ENCODE results near the gene KIN. TPM values are rescaled to one million over a fixed set of nuclear protein-coding genes. Genes with fewer than 3 reads are reported as not detected.

Gene KIN
- total and polyA plus RNA-seq, 2 of the 4 experiments (the other 2 are of a cell fraction) = 3.0 to 6.4 TPM

DNA sequence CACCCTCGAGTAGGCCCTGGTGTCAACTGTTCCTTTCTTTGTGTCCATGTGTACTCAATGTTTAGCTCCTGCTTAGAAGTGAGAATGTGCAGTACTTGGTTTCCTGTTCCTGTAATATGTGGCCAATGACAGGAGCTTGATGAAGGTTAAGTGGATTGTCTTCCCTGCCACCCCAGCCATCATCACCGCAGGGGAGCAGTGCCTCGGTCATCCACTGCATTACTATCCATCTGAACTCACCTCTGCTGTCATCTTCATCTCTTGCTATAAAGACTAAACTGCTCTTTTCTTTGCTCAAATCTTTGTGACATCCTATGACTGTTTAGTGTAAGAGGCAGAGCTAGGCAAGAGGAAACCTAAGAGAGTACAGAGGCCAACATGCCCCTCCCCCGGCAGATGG is 69.1 kb downstream of the KIN start:
- in situ Hi-C loops (cut with MboI; ENCODE audit: low sequenced_read_pairs) (no loop called here), dilution Hi-C loops (cut with HindIII; ENCODE audit: low sequenced_read_pairs, unreplicated experiment) (no loop called here), intact Hi-C loops (cut with micrococcal nuclease) (no loop called here)
- Histone ChIP-seq H2BK15ac (ENCODE audit: low read depth, low read length) (no peak overlapping the region), H3K4ac (ENCODE audit: low read depth, low read length) (no peak overlapping the region), H2BK120ac (ENCODE audit: low read depth, low read length) (no peak overlapping the region), H3K27me3 (ENCODE audit: control insufficient read depth, insufficient read depth, low read length) (no peaks in the 10 kb centered on the region; the same call in 1 of the 2 replicates), H3K4me2 (ENCODE audit: low read depth, low read length) (no peak overlapping the region), H3K36me3 (ENCODE audit: control insufficient read depth, insufficient read depth, low read length) (no peaks in the 10 kb centered on the region), H2BK5ac (ENCODE audit: low read depth, low read length, poor library complexity, severe bottlenecking) (no peak overlapping the region), H2BK20ac (ENCODE audit: low read depth, low read length) (no peak overlapping the region), H2AFZ (replicated peaks; ENCODE audit: low read length, poor library complexity) (no peak overlapping the region), H4K20me1 (ENCODE audit: insufficient read depth, low read length) (no peaks in the 10 kb centered on the region), H3K79me1 (ENCODE audit: low read depth in 1 of 2, low read length in 2 of 2) (no peaks in the 10 kb centered on the region), H2AK5ac (ENCODE audit: low read depth, low read length) (no peak overlapping the region), H3K14ac (replicated peaks; ENCODE audit: low read depth, low read length) (no peak overlapping the region), H3K23ac (ENCODE audit: low read depth, low read length) (no peak overlapping the region), H3K9ac (ENCODE audit: low read depth, low read length) (no peak overlapping the region), H3K4me1 (ENCODE audit: control insufficient read depth, insufficient read depth, low read length) (no peaks in the 10 kb centered on the region), H3K9me1 (ENCODE audit: insufficient read depth, low read length) (no peaks in the 10 kb centered on the region), H2AK9ac (replicated peaks; ENCODE audit: low read depth, low read length, poor library complexity) (no peak overlapping the region), H3K18ac (ENCODE audit: low read depth, low read length) (no peak overlapping the region), H3K56ac (ENCODE audit: extremely low read depth, insufficient read depth, low read length) (no peak overlapping the region), H4K5ac (ENCODE audit: low read depth, low read length) (no peak overlapping the region), H3K4me3 (ENCODE audit: insufficient read depth, low read depth, low read length) (no peak overlapping the region), H4K91ac (ENCODE audit: insufficient read depth, low read depth, low read length) (no peak overlapping the region), H4K8ac (ENCODE audit: low read depth in 2 of 2, low read length in 2 of 2) (no peak overlapping the region), H3K9me3 (ENCODE audit: control insufficient read depth, insufficient read depth, low read length) (0 out of 2 replicates have a peak, but pooled peaks cover 2% of the 10 kb centered on the region), H3K27ac (ENCODE audit: insufficient read depth, low read length) (no peak overlapping the region)
- TF ChIP-seq, protein P1, sequence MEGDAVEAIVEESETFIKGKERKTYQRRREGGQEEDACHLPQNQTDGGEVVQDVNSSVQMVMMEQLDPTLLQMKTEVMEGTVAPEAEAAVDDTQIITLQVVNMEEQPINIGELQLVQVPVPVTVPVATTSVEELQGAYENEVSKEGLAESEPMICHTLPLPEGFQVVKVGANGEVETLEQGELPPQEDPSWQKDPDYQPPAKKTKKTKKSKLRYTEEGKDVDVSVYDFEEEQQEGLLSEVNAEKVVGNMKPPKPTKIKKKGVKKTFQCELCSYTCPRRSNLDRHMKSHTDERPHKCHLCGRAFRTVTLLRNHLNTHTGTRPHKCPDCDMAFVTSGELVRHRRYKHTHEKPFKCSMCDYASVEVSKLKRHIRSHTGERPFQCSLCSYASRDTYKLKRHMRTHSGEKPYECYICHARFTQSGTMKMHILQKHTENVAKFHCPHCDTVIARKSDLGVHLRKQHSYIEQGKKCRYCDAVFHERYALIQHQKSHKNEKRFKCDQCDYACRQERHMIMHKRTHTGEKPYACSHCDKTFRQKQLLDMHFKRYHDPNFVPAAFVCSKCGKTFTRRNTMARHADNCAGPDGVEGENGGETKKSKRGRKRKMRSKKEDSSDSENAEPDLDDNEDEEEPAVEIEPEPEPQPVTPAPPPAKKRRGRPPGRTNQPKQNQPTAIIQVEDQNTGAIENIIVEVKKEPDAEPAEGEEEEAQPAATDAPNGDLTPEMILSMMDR (conservative IDR thresholded peaks at IDR 0.05; ENCODE audit: low read depth, low read length) = no peak
- no peak for TF ChIP-seq RCOR1 (IDR thresholded peaks at IDR 0.05; ENCODE audit: insufficient replicate concordance, low read length)
- TF ChIP-seq RAD21 (IDR thresholded peaks at IDR 0.05; ENCODE audit: low read length) = no peak
- no peak for TF ChIP-seq CHD1 (IDR thresholded peaks at IDR 0.05; ENCODE audit: low read depth, low read length)
- no peak for TF ChIP-seq BHLHE40 (IDR thresholded peaks at IDR 0.05; ENCODE audit: low read depth, low read length)
- no peak for TF ChIP-seq CEBPB (IDR thresholded peaks at IDR 0.05; ENCODE audit: low read depth, low read length)
- TF ChIP-seq MAZ (IDR thresholded peaks at IDR 0.05; ENCODE audit: borderline replicate concordance, low read depth, low read length) = no peak
- TF ChIP-seq SMC3 (IDR thresholded peaks at IDR 0.05; ENCODE audit: low read depth, low read length) = no peak
- TF ChIP-seq NFE2L2 (IDR thresholded peaks at IDR 0.05; ENCODE audit: low read depth, low read length) = no peak
- no peak for TF ChIP-seq MXI1 (IDR thresholded peaks at IDR 0.05; ENCODE audit: borderline replicate concordance, low read depth, low read length)
- no peak for TF ChIP-seq MAFK (IDR thresholded peaks at IDR 0.05; ENCODE audit: low read depth, low read length)
- TF ChIP-seq POLR2A (IDR thresholded peaks at IDR 0.05; ENCODE audit: low read depth, low read length) = no peak
- TF ChIP-seq, protein P2, sequence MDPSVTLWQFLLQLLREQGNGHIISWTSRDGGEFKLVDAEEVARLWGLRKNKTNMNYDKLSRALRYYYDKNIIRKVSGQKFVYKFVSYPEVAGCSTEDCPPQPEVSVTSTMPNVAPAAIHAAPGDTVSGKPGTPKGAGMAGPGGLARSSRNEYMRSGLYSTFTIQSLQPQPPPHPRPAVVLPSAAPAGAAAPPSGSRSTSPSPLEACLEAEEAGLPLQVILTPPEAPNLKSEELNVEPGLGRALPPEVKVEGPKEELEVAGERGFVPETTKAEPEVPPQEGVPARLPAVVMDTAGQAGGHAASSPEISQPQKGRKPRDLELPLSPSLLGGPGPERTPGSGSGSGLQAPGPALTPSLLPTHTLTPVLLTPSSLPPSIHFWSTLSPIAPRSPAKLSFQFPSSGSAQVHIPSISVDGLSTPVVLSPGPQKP (IDR thresholded peaks at IDR 0.05; ENCODE audit: borderline replicate concordance, low read depth, low read length) = no peak
- no peak for TF ChIP-seq FOS (IDR thresholded peaks at IDR 0.05; ENCODE audit: low read depth, low read length)
- no peak for TF ChIP-seq USF2 (IDR thresholded peaks at IDR 0.05; ENCODE audit: low read depth, low read length)
- ATAC-seq (ENCODE audit: low read depth) (no peak), DNase-seq (no peak)
- CTCF ChIA-PET = interaction anchor here (0.5 kb wide), 1 partner anchor 257 kb away, joined by 4 read pairs; no protein-coding TSS in a partner anchor
- no CpG with 5 or more reads among the region's 4 CpGs for WGBS, 2 experiments (ENCODE audit: extremely low coverage in 2 of 2, insufficient read length in 1 of 2)
- BruUV-seq (replicated peaks) = no TSS peak
- POLR2A ChIA-PET (ENCODE audit: unreplicated experiment) = no interaction called here

Measured in IMR-90 (cell line).